Measurements from ENCODE around the gene OCRL.
"Not testable (repeated sequence)": the region's sequence is repeated elsewhere in the genome, so short reads cannot be mapped to it uniquely, and the experiment has no call there.

The OCRL gene

DNA sequence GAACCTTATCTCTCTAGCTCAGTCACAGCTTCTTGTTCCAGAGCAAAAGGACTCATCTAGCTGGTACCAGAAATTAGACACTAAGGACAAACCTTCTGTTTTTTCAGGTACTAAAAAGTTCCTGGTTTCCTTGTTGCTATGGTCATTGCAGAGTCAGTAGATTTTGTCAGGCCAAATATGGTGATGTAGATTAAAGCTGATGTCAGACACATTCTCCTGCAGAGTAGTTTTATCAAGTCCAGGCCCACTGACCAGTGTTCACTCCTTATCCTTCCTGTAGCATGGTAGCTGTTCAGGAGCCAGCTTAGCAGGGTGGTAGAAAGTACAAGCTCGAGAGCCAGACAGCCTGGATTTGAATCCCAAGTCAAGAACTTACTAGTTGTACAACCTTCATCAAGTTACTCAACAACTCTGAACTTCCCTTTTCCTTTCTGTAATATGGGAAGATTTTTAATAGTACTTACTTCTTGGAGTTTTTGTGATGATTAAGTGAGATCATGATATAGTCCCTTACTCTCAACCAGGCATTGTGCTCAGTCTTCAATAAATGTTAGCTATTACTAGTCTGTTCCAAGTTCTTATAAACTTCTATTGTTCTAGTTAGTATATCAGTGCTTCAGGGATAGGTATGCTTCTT, 17.9 kb downstream of the OCRL start:
- Mint-ChIP-seq H3K36me3 (ENCODE audit: low read depth) (peaks cover 16% of the 10 kb centered on the region), H3K4me3 (no peak overlapping the region), H3K9me3 (no peaks in the 10 kb centered on the region), H3K4me1 (ENCODE audit: low read depth) (no peaks in the 10 kb centered on the region), H3K27me3 (peaks cover 15% of the 10 kb centered on the region), H3K27ac (no peak overlapping the region)
- DNase-seq = no peak

DNA sequence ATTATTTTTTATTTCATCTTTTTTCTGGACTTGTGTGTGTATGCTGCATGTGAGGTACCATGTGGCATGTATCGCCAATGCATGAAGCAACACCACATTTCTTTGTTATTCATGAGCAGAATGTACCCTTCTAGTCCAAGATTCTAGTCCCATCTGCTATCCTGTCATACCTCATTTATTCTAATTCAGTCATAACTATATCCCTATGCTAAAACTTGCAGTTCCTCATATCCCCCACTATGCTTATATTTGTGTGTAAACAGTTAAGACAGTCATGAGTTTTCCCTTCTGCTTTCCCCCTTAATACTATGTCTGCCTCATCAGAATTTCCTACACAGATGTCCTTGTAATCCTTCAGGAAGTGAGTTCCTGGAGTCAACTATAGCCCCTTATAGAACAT, 19.7 kb downstream of the OCRL start:
- Mint-ChIP-seq H3K36me3 (ENCODE audit: low read depth) (peaks cover 18% of the 10 kb centered on the region), H3K4me3 (no peak overlapping the region), H3K27ac (no peak overlapping the region), H3K4me1 (ENCODE audit: low read depth) (no peaks in the 10 kb centered on the region), H3K9me3 (no peaks in the 10 kb centered on the region), H3K27me3 (peaks cover 15% of the 10 kb centered on the region)
- DNase-seq = no peak

DNA sequence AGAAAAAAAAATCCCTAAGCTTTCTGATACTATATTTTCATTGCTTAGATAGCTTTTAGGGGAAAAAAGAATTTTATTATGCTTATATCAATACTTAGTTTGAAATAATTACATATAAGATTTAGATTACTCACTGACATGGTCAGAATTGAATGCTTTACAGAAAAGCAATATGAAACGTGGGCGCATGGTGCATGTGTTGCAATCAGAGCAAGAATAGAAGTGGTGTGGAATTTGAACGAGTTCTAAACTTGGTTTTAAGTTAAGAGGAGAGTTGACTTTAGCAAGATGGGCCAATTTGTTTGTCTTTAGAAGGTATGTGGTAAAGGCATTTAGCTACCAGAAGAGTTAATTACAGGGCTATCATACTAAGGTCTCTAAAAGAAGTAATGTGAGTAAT, 21.4 kb downstream of the OCRL start:
- Mint-ChIP-seq H3K4me3 (no peak overlapping the region), H3K9me3 (no peaks in the 10 kb centered on the region), H3K27me3 (peaks cover 13% of the 10 kb centered on the region), H3K27ac (no peak overlapping the region), H3K4me1 (ENCODE audit: low read depth) (peaks cover 11% of the 10 kb centered on the region), H3K36me3 (ENCODE audit: low read depth) (peaks cover 18% of the 10 kb centered on the region)
- no peak for DNase-seq

DNA sequence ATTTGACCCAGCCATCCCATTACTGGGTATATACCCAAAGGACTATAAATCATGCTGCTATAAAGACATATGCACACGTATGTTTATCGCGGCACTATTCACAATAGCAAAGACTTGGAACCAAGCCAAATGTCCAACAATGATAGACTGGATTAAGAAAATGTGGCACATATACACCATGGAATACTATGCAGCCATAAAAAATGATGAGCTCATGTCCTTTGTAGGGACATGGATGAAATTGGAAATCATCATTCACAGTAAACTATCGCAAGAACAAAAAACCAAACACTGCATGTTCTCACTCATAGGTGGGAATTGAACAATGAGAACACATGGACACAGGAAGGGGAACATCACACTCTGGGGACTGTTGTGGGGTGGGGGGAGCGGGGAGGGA, 24.3 kb downstream of the OCRL start:
- not testable (repeated sequence) for DNase-seq, H3K4me3 Mint-ChIP-seq, H3K9me3 Mint-ChIP-seq, H3K27ac Mint-ChIP-seq
- H3K27me3 Mint-ChIP-seq = peaks cover 13% of the 10 kb centered on the region
- H3K4me1 Mint-ChIP-seq (ENCODE audit: low read depth) = peaks cover 11% of the 10 kb centered on the region
- H3K36me3 Mint-ChIP-seq (ENCODE audit: low read depth) = peaks cover 16% of the 10 kb centered on the region

DNA sequence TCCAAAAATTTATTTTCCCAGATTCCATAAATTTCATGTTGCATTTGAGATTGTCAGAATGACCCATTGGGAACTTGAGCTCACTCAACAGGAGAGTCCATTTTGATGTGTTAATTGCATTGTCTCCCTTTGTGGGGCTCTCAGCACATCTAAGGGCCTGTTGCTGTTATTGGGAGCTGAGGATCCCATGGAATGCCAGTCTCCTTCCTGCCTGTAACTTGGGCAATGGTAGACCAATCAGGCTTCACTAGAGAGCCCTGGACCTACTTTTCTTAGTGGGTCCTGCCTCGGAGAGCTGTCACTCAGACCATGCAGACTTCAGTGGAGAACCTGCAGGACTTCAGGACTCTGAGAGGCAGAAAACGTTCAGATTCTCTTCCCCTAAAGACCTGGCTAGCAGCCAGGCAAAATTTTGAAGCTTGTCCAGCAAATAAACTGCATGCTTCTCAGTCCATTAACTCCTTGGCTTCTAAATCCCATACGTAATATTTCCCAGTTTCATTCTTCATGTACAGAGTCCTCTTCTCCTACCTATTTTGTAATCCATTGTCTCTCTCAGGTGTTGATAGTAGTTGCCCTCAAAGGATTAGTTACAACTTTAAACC, 25.1 kb downstream of the OCRL start:
- peaks cover 16% of the 10 kb centered on the region for H3K36me3 Mint-ChIP-seq (ENCODE audit: low read depth)
- H3K9me3 Mint-ChIP-seq = no peaks in the 10 kb centered on the region
- peaks cover 11% of the 10 kb centered on the region for H3K4me1 Mint-ChIP-seq (ENCODE audit: low read depth)
- H3K27me3 Mint-ChIP-seq = peaks cover 13% of the 10 kb centered on the region
- H3K4me3 Mint-ChIP-seq = no peak overlapping the region
- H3K27ac Mint-ChIP-seq = no peak overlapping the region
- no peak for DNase-seq

DNA sequence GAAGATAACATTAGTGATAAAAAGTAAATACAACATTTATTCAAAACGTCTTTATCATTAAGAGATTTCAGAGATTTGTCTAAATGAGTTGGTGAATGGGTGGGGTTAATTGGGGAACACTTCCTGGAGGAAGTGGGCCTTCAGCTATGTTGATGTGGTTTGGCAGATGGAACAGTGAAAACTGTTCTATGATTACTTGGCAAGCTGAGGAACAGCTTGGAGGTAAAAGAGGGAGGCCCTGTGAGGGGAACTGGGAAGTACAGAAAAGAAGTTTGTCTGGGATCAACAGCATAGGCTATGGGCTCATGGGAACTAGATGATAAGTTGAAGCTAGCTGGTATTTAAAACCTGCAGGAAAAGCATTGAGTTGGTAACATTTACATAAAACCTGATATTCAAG, 26.0 kb downstream of the OCRL start:
- peaks cover 7% of the 10 kb centered on the region for H3K27me3 Mint-ChIP-seq
- H3K27ac Mint-ChIP-seq = no peak overlapping the region
- H3K36me3 Mint-ChIP-seq (ENCODE audit: low read depth) = peaks cover 17% of the 10 kb centered on the region

DNA sequence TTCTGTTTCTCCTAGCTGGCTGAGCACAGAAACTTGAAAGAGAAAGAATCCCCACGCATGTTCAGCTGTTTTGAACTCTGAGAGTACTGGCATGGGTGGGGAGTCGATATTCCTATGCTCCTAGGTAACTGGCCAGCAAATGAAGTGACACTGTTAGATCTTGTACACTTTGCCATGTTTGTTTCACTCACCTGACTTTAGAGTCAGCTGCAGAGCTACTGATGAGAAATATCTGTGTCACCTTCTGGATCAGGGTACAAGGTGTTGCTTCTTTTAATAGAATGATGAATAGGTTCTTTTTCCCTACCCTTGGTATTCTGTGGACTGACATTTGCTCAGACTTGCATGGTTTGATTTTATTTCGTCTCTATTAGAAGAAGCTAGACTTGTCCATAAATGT, 28.3 kb downstream of the OCRL start:
- peaks cover 6% of the 10 kb centered on the region for H3K27me3 Mint-ChIP-seq
- no peak for DNase-seq
- no peak overlapping the region for H3K27ac Mint-ChIP-seq
- H3K36me3 Mint-ChIP-seq (ENCODE audit: low read depth) = peaks cover 6% of the 10 kb centered on the region
- no peaks in the 10 kb centered on the region for H3K9me3 Mint-ChIP-seq
- H3K4me3 Mint-ChIP-seq = no peak overlapping the region
- peaks cover 11% of the 10 kb centered on the region for H3K4me1 Mint-ChIP-seq (ENCODE audit: low read depth)

More for the DNA sequence above, 26.0 kb downstream of the OCRL start:
- Mint-ChIP-seq H3K4me3 (no peak overlapping the region), H3K4me1 (ENCODE audit: low read depth) (peaks cover 11% of the 10 kb centered on the region), H3K9me3 (no peaks in the 10 kb centered on the region)
- no peak for DNase-seq

DNA sequence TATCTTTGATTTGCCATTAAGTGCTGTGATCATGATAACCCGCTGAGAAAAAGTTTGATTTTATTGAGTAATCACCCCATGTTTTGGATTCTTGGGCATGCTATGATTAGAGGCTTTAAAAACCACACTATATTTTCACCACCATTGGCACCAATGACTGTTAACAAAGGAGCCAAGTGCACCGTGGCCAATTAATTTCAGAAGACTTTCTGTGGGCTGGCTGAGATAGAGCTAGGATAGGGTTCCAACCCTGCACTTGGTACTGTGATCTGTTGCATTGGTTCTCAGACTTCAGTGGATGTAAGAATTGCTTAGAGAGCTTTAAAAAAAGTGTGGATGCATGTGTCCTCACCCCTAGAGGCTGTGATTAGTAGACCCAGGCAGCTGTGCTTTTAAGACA, 32.4 kb downstream of the OCRL start:
- Mint-ChIP-seq H3K4me1 (ENCODE audit: low read depth) (no peaks in the 10 kb centered on the region), H3K27ac (no peak overlapping the region), H3K9me3 (no peaks in the 10 kb centered on the region), H3K36me3 (ENCODE audit: low read depth) (peaks cover 6% of the 10 kb centered on the region), H3K4me3 (no peak overlapping the region), H3K27me3 (peaks cover 12% of the 10 kb centered on the region)
- DNase-seq = no peak

DNA sequence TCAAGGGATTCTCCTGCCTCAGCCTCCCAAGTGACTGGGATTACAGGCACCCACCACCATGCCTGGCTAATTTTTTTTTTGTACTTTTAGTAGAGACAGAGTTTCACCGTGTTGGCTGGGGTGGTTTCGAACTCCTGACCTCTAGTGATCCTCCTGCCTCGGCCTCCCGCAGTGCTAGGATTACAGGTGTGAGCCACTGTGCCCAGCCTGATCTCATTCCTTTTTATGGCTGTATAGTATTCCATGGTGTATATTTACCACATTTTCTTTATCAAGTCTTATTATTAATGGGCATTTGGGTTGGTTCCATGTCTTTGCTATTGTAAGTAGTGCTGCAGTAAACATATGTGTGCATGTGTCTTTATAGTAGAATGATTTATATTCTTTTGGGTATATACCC, 33.6 kb downstream of the OCRL start:
- not testable (repeated sequence) for H3K9me3 Mint-ChIP-seq; H3K27ac Mint-ChIP-seq; H3K36me3 Mint-ChIP-seq (ENCODE audit: low read depth); H3K4me1 Mint-ChIP-seq (ENCODE audit: low read depth); H3K4me3 Mint-ChIP-seq; DNase-seq
- H3K27me3 Mint-ChIP-seq = peaks cover 13% of the 10 kb centered on the region

DNA sequence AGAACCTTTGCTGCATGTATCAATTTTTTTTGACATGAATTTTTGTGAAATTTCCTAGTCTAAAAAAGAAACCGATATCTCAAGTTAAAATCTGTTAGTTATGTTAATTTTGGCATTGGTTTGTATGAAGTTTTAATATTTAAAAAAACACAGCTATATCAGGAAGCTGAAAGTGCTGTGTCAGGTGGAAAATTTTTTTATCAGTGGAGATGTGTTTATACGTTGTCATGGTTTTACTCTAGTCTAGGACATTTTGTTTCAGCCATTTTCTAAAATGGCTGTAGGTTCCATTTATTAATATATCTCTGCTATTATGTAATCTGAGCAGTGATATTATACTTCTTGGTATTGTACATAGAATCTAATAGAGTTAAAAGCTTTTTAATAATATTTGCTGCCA, 34.2 kb downstream of the OCRL start:
- peaks cover 14% of the 10 kb centered on the region for H3K27me3 Mint-ChIP-seq
- H3K9me3 Mint-ChIP-seq = no peaks in the 10 kb centered on the region
- no peak overlapping the region for H3K27ac Mint-ChIP-seq
- no peaks in the 10 kb centered on the region for H3K4me1 Mint-ChIP-seq (ENCODE audit: low read depth)
- H3K4me3 Mint-ChIP-seq = no peak overlapping the region
- H3K36me3 Mint-ChIP-seq (ENCODE audit: low read depth) = peaks cover 8% of the 10 kb centered on the region
- DNase-seq = no peak

DNA sequence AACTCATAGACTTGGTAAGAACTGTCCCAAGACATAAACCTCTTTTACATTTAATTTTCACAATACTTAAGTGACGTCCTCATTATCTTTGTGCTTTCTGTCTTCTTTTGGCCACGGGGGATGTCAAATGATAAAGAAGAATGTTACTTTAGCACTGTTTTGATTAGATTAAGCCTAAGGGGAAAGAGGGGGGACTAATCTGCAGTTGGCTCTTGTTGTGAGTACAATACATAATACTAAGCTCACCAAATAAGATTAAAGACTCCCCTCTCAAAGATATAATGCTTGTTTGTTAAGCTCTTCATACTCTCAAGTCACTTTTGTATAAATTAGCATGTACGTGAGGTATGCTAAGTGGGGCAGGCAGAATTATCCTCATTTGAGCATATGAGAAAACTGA, 36.5 kb downstream of the OCRL start:
- Mint-ChIP-seq H3K27me3 (peaks cover 18% of the 10 kb centered on the region), H3K4me3 (no peak overlapping the region), H3K9me3 (no peaks in the 10 kb centered on the region), H3K4me1 (ENCODE audit: low read depth) (no peaks in the 10 kb centered on the region), H3K36me3 (ENCODE audit: low read depth) (peaks cover 6% of the 10 kb centered on the region), H3K27ac (no peak overlapping the region)
- no peak for DNase-seq

DNA sequence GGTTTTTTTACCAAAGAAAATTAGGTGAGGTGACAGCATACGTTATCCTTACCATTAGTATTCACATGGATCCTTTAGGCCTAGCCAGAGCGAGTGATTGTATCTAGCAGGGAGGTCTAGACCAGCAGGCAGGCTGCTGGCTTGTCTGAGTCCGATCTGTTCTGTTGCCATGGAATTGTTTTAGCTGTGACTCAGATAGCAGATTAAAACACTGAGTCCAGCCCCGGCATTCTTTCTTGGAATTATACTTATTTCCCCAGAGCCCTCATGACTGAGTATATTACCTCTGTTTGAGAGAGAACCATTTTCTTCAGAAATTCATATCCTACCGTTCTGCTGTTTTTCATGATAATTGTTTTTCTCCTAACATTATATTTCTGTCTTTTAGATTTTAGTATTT, 37.4 kb downstream of the OCRL start:
- Mint-ChIP-seq H3K27ac (no peak overlapping the region), H3K36me3 (ENCODE audit: low read depth) (peaks cover 6% of the 10 kb centered on the region), H3K4me3 (no peak overlapping the region), H3K4me1 (ENCODE audit: low read depth) (no peaks in the 10 kb centered on the region), H3K9me3 (no peaks in the 10 kb centered on the region), H3K27me3 (peaks cover 14% of the 10 kb centered on the region)
- DNase-seq = no peak

DNA sequence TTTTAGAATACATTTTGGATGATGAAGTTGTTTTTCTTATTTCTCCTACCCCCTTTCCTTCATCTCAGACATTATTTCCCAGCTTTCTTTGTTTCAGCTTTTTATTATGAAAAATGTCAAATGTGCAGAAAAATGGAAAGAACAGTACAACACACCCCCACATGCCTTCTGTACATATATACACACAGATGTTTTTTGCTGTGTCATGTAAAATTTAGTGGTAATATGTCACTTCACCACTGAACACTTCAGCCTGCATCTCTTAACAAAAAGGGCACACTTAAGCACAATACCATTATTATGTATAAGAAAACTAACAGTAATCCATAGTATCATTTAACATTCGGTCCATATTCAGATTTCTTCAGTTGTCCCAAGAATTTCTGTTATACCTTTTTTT, 37.8 kb downstream of the OCRL start:
- Mint-ChIP-seq H3K4me1 (ENCODE audit: low read depth) (no peaks in the 10 kb centered on the region), H3K4me3 (no peak overlapping the region), H3K36me3 (ENCODE audit: low read depth) (peaks cover 6% of the 10 kb centered on the region), H3K27me3 (peaks cover 12% of the 10 kb centered on the region), H3K9me3 (no peaks in the 10 kb centered on the region), H3K27ac (no peak overlapping the region)
- DNase-seq = no peak

DNA sequence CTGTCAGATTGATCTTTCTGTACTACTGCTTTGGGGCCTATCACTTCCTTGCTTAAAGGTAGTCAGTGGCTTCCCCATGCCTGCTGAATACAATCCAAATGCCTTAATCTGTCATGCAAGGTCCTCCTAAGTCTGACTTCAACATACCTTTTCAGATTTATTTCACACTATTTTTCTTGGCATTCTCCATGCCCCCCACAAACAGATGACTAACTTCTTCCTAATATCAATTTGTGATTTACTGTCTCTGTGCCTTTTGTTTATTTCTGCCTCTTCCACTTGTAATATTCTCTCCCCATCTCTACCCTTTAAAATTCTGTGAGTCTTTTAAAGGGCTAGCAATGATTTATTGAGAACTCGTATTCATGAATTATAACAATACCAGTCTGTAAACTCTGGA, 41.8 kb downstream of the OCRL start:
- Mint-ChIP-seq H3K4me1 (ENCODE audit: low read depth) (no peaks in the 10 kb centered on the region), H3K27ac (no peak overlapping the region), H3K36me3 (ENCODE audit: low read depth) (peaks cover 3% of the 10 kb centered on the region), H3K9me3 (no peaks in the 10 kb centered on the region), H3K4me3 (no peak overlapping the region), H3K27me3 (peaks cover 13% of the 10 kb centered on the region)
- DNase-seq = no peak

DNA sequence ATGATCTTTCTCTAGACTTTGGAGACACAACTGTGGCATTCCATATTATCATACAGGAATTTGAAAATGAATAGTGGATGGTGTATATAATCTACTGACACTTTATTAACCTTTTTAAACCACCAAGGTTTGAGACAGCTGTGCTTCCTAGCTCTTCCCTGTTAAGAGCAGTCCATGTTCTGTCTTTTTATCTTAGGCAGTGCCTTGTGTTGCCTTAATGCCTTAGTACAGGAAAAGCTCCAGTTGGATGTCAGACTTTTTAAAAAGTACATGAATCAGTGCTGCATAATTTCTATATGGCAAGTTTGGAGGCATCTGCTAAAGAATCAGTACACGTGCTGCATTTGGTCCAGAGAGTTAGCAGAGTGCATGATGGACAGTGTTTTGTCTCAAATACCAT, 45.1 kb downstream of the OCRL start:
- Mint-ChIP-seq H3K4me1 (ENCODE audit: low read depth) (no peaks in the 10 kb centered on the region), H3K4me3 (no peak overlapping the region), H3K27me3 (peaks cover 20% of the 10 kb centered on the region), H3K9me3 (no peaks in the 10 kb centered on the region), H3K36me3 (ENCODE audit: low read depth) (peaks cover 6% of the 10 kb centered on the region), H3K27ac (no peak overlapping the region)
- DNase-seq = no peak

DNA sequence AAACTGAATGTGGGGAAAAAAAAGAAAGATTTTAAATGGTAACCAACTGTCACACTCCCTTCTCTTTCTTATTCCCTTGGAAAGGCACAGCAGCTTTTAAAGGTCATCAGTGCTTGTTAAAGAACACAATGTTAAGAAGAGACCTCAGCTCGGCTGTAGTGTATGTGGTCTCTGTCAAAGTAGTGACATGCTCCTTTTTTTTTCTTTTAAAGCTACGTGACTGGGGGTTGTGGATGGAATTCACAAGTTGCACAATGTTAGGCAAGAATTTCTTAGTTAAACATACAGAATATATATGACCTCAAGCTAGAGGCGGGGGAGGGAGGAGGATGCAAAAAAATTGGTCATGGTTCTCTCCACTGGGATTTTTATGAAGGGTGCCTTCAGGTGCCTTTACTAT, 45.6 kb downstream of the OCRL start:
- Mint-ChIP-seq H3K4me3 (no peak overlapping the region), H3K36me3 (ENCODE audit: low read depth) (peaks cover 6% of the 10 kb centered on the region), H3K27ac (no peak overlapping the region), H3K9me3 (no peaks in the 10 kb centered on the region), H3K27me3 (peaks cover 18% of the 10 kb centered on the region), H3K4me1 (ENCODE audit: low read depth) (no peaks in the 10 kb centered on the region)
- no peak for DNase-seq
